Ovary (tissue), 9 donors: Measurements from ENCODE around the gene CCDC167. TPM values are rescaled to one million over a fixed set of nuclear protein-coding genes. Genes with fewer than 3 reads are reported as not detected.

Source experiments
- DNase-seq, 5 donors: peaks; one replicate each; pipeline ENCODE4 v3.0.0-alpha.2; 2019 to 2020
- H3K27ac ChIP-seq, 2 donors: fragments of 200-600 bp; one replicate each; pipeline versions ENCODE4 v1.5.1 to v1.8.0; 2019 to 2022
- H3K27me3 ChIP-seq: fragments of 200-600 bp; one replicate; pipeline ENCODE4 v1.8.0; 2022
- H3K36me3 ChIP-seq: fragments of 200-600 bp; sonication (generic); one replicate; pipeline ENCODE4 v1.5.1; 2019
- H3K4me1 ChIP-seq: one replicate; pipeline ENCODE4 v1.8.1; 2013; ENCODE audit warnings: mild to moderate bottlenecking, moderate library complexity; ENCODE audit not compliant: insufficient read depth
- H3K4me3 ChIP-seq: fragments of 200-600 bp; sonication (generic); one replicate; pipeline ENCODE4 v1.5.1; 2017
- H3K9me3 ChIP-seq, 2 donors: fragments of 200-600 bp in 1 of 2; sonication (generic) in 1 of 2; one replicate each; pipeline versions ENCODE4 v1.5.1 to v1.8.1; 2013 to 2019; ENCODE audit warnings: mild to moderate bottlenecking in 1 of 2, moderate library complexity in 1 of 2
- EP300 ChIP-seq: sonication (generic); formaldehyde crosslinking; IDR thresholded peaks from one replicate; pipeline ENCODE4 v1.6.1; 2017; ENCODE audit warnings: antibody characterized with exemption
- POLR2A ChIP-seq: fragments of 450-650 bp; IDR thresholded peaks from one replicate; pipeline ENCODE4 v1.6.1; 2017; ENCODE audit warnings: antibody characterized with exemption, mild to moderate bottlenecking, moderate library complexity
- WGBS, 3 donors: extraction: QIAGEN DNeasy Blood & Tissue Kit in 1 of 3; methylation state at CpG; one replicate each; pipeline versions ENCODE4 v1.1.5 to v1.1.7; 2013 to 2017; 5-methylcytosine and 5-hydroxymethylcytosine counted together
- intact Hi-C, 4 donors: fragments of 100-400 bp; cut with DNase I; formaldehyde crosslinking; loops; one replicate each; pipeline versions ENCODE4 v1.11.0 to v1.15.1; 2022 to 2023
- polyA plus RNA-seq, 2 donors: library from polyadenylated mRNA; stranded (reverse); fragments of 200-250 nt in 1 of 2; fragments of 350-450 nt in 1 of 2; fragmentation: Illumina TruSeq in 1 of 2; extraction: RNeasy Lipid Tissue Mini Kit (QIAGEN cat#74804) in 1 of 2; gene quantifications; one replicate each; pipeline ENCODE4 v1.2.3, GENCODE V29; 2013 to 2014
- total RNA-seq, 7 donors: library from RNA; depleted of rRNA in 2 of 7; stranded (reverse); fragments of >200 nt in 2 of 7; fragmentation: NEBNext Ultra II Directional in 3 of 7; extraction: Animal tissue kit (Norgen Biotek cat#: 25700) in 3 of 7; gene quantifications; one replicate each; pipeline versions ENCODE4 v1.1.0 to v1.2.4, GENCODE V29; 2016 to 2023
- TF ChIP-seq, protein P1 (sequence below), 3 donors: fragments of 450-650 bp in 2 of 3; fragments of 200-600 bp in 1 of 3; IDR thresholded peaks; one replicate each; pipeline versions ENCODE4 v1.5.1 to v1.8.0; 2016 to 2022; ENCODE audit warnings: antibody characterized with exemption in 3 of 3, mild to moderate bottlenecking in 1 of 3
- donor health status: DM: no; HTN: no; CAD: no; lungs with moderate emphysema.
- donor health status: DM: no; HTN: no; CAD: no.
- donor health status: Bipolar disorder and iron deficiency.
- donor health status: DM: yes; HTN: yes; CAD: no.
- donor health status: DM: no; HTN: no; CAD: no.
- donor health status: DM: yes; HTN: yes; CAD: no.

CCDC167 gene
- total and polyA plus RNA-seq, 9 donors = 4.4 to 21.9 (median 9.0) TPM

DNA sequence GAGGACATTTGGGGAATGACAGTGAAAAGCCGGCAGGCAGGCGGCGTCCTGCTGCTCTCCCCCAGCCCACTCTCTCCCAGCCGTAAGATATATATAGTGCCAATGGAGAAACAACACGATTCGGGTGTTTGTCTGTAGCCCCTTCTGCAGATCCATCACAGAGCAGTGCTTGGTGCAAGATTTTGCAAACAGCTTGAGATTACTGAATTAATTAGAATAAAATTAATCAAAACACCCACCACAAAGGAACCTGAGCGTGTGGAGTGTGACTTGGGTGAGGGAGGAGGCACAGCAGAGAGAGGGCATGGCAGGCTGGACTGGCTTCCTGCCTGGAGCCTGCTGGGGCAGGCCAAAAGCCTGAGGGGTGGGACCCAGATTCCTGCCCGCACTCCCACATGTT lies 28.8 kb upstream of the CCDC167 start:
- no peaks in the 10 kb centered on the region for H3K36me3 ChIP-seq
- H3K27me3 ChIP-seq = no peaks in the 10 kb centered on the region
- 20 to 34% (median 23%) methylated on average over 8 of the region's 8 CpGs for WGBS, 3 donors
- H3K27ac ChIP-seq = no peak overlapping the region
- H3K4me1 ChIP-seq = no peaks in the 10 kb centered on the region
- no peaks in the 10 kb centered on the region for H3K9me3 ChIP-seq
- TF ChIP-seq POLR2A = no peak
- TF ChIP-seq EP300 = no peak
- TF ChIP-seq, protein P1, sequence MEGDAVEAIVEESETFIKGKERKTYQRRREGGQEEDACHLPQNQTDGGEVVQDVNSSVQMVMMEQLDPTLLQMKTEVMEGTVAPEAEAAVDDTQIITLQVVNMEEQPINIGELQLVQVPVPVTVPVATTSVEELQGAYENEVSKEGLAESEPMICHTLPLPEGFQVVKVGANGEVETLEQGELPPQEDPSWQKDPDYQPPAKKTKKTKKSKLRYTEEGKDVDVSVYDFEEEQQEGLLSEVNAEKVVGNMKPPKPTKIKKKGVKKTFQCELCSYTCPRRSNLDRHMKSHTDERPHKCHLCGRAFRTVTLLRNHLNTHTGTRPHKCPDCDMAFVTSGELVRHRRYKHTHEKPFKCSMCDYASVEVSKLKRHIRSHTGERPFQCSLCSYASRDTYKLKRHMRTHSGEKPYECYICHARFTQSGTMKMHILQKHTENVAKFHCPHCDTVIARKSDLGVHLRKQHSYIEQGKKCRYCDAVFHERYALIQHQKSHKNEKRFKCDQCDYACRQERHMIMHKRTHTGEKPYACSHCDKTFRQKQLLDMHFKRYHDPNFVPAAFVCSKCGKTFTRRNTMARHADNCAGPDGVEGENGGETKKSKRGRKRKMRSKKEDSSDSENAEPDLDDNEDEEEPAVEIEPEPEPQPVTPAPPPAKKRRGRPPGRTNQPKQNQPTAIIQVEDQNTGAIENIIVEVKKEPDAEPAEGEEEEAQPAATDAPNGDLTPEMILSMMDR (IDR thresholded peaks at IDR 0.05) = no peak
- DNase-seq = no peak
- intact Hi-C loops = no loop called here
- H3K4me3 ChIP-seq = no peak overlapping the region

- Histone ChIP-seq H3K4me3 (no peak overlapping the region), H3K9me3 (no peaks in the 10 kb centered on the region), H3K36me3 (no peaks in the 10 kb centered on the region), H3K27me3 (no peaks in the 10 kb centered on the region), H3K27ac (no peak overlapping the region), H3K4me1 (no peaks in the 10 kb centered on the region)
- 50 to 64% (median 61%) methylated on average over 12 of the region's 12 CpGs for WGBS, 3 donors
- no peak for DNase-seq
- intact Hi-C loops = no loop called here
- TF ChIP-seq POLR2A (no peak), EP300 (no peak)
- TF ChIP-seq, protein P1 (IDR thresholded peaks at IDR 0.05) = no peak
Measured at GRCh38 chr6:37525460-37526357, 26.0 kb upstream of the CCDC167 start.

GRCh38 chr6:37524970-37525318 lies 25.3 kb upstream of the CCDC167 start:
- H3K27ac ChIP-seq = no peak overlapping the region
- intact Hi-C loops = no loop called here
- H3K4me1 ChIP-seq = no peaks in the 10 kb centered on the region
- no peaks in the 10 kb centered on the region for H3K27me3 ChIP-seq
- DNase-seq = no peak
- no peak for TF ChIP-seq POLR2A
- H3K9me3 ChIP-seq = no peaks in the 10 kb centered on the region
- H3K4me3 ChIP-seq = no peak overlapping the region
- no peaks in the 10 kb centered on the region for H3K36me3 ChIP-seq
- WGBS, 3 donors = 66 to 76% (median 73%) methylated on average over 4 of the region's 4 CpGs

GRCh38 chr6:37524025-37524969 lies 24.6 kb upstream of the CCDC167 start:
- no peak overlapping the region for H3K27ac ChIP-seq
- intact Hi-C loops = no loop called here
- DNase-seq = no peak
- no peak overlapping the region for H3K4me3 ChIP-seq
- TF ChIP-seq EP300 = no peak
- H3K36me3 ChIP-seq = no peaks in the 10 kb centered on the region
- WGBS, 3 donors = 60 to 65% (median 64%) methylated on average over 19 of the region's 19 CpGs
- H3K9me3 ChIP-seq = no peaks in the 10 kb centered on the region
- no peaks in the 10 kb centered on the region for H3K4me1 ChIP-seq
- H3K27me3 ChIP-seq = no peaks in the 10 kb centered on the region

DNA sequence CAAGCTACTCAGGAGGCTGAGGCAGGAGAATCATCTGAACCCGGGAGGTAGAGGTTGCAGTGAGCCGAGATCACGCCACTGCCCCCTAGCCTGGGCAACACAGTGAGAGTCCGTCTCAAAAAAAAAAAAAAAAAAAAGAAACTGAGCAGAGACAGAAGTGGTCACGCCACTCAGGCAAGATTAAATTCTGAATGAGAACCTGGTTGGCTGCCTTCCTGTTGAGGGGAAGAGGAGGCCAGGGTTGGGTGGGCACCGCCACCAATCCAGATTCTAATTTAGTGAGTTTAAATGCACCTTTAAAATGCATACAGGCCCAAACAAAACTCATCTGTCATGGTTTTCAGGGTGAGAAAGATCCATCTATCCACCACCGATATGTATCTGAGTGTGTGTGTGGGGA lies 23.7 kb upstream of the CCDC167 start:
- Histone ChIP-seq H3K4me3 (no peak overlapping the region), H3K27me3 (no peaks in the 10 kb centered on the region), H3K36me3 (no peaks in the 10 kb centered on the region), H3K4me1 (no peaks in the 10 kb centered on the region), H3K27ac (no peak overlapping the region), H3K9me3 (no peaks in the 10 kb centered on the region)
- intact Hi-C loops = no loop called here
- TF ChIP-seq, protein P1 (IDR thresholded peaks at IDR 0.05) = no peak
- TF ChIP-seq POLR2A (no peak), EP300 (no peak)
- no peak for DNase-seq
- 70 to 76% (median 70%) methylated on average over 7 of the region's 7 CpGs for WGBS, 3 donors
